Measurements from ENCODE around the gene CCDC57.
"Not testable (repeated sequence)": the region's sequence is repeated elsewhere in the genome, so short reads cannot be mapped to it uniquely, and the experiment has no call there.

Gene CCDC57

GRCh38 chr17:82198092-82198491 lies 14.6 kb downstream of the CCDC57 start:
- no peak overlapping the region for H3K4me3 ChIP-seq (ENCODE audit: low read depth, low read length)
- TF ChIP-seq CTCF (IDR thresholded peaks at IDR 0.05; ENCODE audit: low read depth, low read length): no peak

GRCh38 chr17:82195675-82196672 lies 16.7 kb downstream of the CCDC57 start:
- TF ChIP-seq CTCF (IDR thresholded peaks at IDR 0.05; ENCODE audit: low read depth, low read length): no peak
- H3K4me3 ChIP-seq (ENCODE audit: low read depth, low read length): no peak overlapping the region

GRCh38 chr17:82194765-82195164 lies 17.9 kb downstream of the CCDC57 start:
- H3K4me3 ChIP-seq (ENCODE audit: low read depth, low read length): no peak overlapping the region
- TF ChIP-seq CTCF (IDR thresholded peaks at IDR 0.05; ENCODE audit: low read depth, low read length): no peak

- no peak for TF ChIP-seq CTCF (IDR thresholded peaks at IDR 0.05; ENCODE audit: low read depth, low read length)
- H3K4me3 ChIP-seq (ENCODE audit: low read depth, low read length): no peak overlapping the region
Measured at GRCh38 chr17:82193520-82194220, 19.0 kb downstream of the CCDC57 start.

- not testable (repeated sequence) for H3K4me3 ChIP-seq (ENCODE audit: low read depth, low read length)
Measured at GRCh38 chr17:82193050-82193449, 19.6 kb downstream of the CCDC57 start.

- TF ChIP-seq CTCF (IDR thresholded peaks at IDR 0.05; ENCODE audit: low read depth, low read length): no peak
- no peak overlapping the region for H3K4me3 ChIP-seq (ENCODE audit: low read depth, low read length)
Measured at GRCh38 chr17:82188001-82188961, 24.4 kb downstream of the CCDC57 start.

- TF ChIP-seq CTCF (IDR thresholded peaks at IDR 0.05; ENCODE audit: low read depth, low read length): no peak
- H3K4me3 ChIP-seq (ENCODE audit: low read depth, low read length): no peak overlapping the region
Measured at GRCh38 chr17:82187500-82187899, 25.1 kb downstream of the CCDC57 start.

Measured in WI38 (cell line).